GM18873 (cell line): ENCODE results near the gene C3orf49.

Experiments used
- ATAC-seq: cut with Tn5 transposase; IDR thresholded peaks from one replicate; pipeline ENCODE4 v1.9.1; 2021; ENCODE audit warnings: mild to moderate bottlenecking, moderate library complexity, moderate number of reproducible peaks; ENCODE audit not compliant: unreplicated experiment, low FRiP score

C3orf49 gene

GRCh38 chr3:63847718-63848450 lies 28.8 kb downstream of the C3orf49 start:
- no peak for ATAC-seq

GRCh38 chr3:63849175-63849574 lies 30.1 kb downstream of the C3orf49 start:
- no peak for ATAC-seq

GRCh38 chr3:63851287-63851686 lies 32.2 kb downstream of the C3orf49 start:
- no peak for ATAC-seq

- ATAC-seq = no peak
Measured at GRCh38 chr3:63853106-63853505, 34.0 kb downstream of the C3orf49 start.

- ATAC-seq = no peak
Measured at GRCh38 chr3:63855333-63855940, 36.3 kb downstream of the C3orf49 start.

GRCh38 chr3:63857311-63857710 lies 38.2 kb downstream of the C3orf49 start:
- ATAC-seq = no peak

- ATAC-seq = no peak
Measured at GRCh38 chr3:63860776-63861175, 41.7 kb downstream of the C3orf49 start.

GRCh38 chr3:63861306-63861705 lies 42.2 kb downstream of the C3orf49 start:
- ATAC-seq = no peak

- peak; percentile 15 for ATAC-seq
Measured at GRCh38 chr3:63862804-63863149, 43.7 kb downstream of the C3orf49 start.

GRCh38 chr3:63863150-63864007 lies 44.3 kb downstream of the C3orf49 start, which contains the start of the genes ATXN7 and THOC7:
Gene ATXN7 (plus strand): TSS chr3:63863867. CDS start chr3:63912599, 48,732 bp downstream.
Gene THOC7 (minus strand): TSS chr3:63863805. CDS start chr3:63863790, 15 bp downstream.
- peak; percentile 44 for ATAC-seq

- ATAC-seq = no peak
Measured at GRCh38 chr3:63864008-63864964, 45.2 kb downstream of the C3orf49 start.

GRCh38 chr3:63864965-63865327 lies 45.8 kb downstream of the C3orf49 start:
- no peak for ATAC-seq

GRCh38 chr3:63867225-63867624 lies 48.1 kb downstream of the C3orf49 start:
- no peak for ATAC-seq

- ATAC-seq = no peak
Measured at GRCh38 chr3:63869940-63870614, 51.0 kb downstream of the C3orf49 start.

- ATAC-seq = no peak
Measured at GRCh38 chr3:63870615-63871005, 51.5 kb downstream of the C3orf49 start.

GRCh38 chr3:63872135-63872924 lies 53.2 kb downstream of the C3orf49 start:
- ATAC-seq = no peak

- ATAC-seq = no peak
Measured at GRCh38 chr3:63874769-63875168, 55.7 kb downstream of the C3orf49 start.

GRCh38 chr3:63875510-63875909 lies 56.4 kb downstream of the C3orf49 start:
- no peak for ATAC-seq

- no peak for ATAC-seq
Measured at GRCh38 chr3:63876260-63876659, 57.2 kb downstream of the C3orf49 start.
